Measurements from ENCODE around the gene ST3GAL3.

The ST3GAL3 gene

GRCh38 chr1:43766818-43767525 is 59.6 kb downstream of the ST3GAL3 start:
- intact Hi-C loops (cut with DNase I; ENCODE audit: low total_unique reads), result no loop called here
- Histone ChIP-seq H3K36me3 (no peaks in the 10 kb centered on the region), H3K27ac (no peak overlapping the region), H3K9me3 (no peaks in the 10 kb centered on the region), H3K4me3 (no peak overlapping the region), H3K27me3 (no peaks in the 10 kb centered on the region), H3K4me1 (peaks cover 0 to 10% (median 2%) of the 10 kb centered on the region in 4 donors)
- no peak for DNase-seq
- no peak for TF ChIP-seq CTCF (IDR thresholded peaks at IDR 0.05)

- Histone ChIP-seq H3K9me3 (no peaks in the 10 kb centered on the region), H3K36me3 (no peaks in the 10 kb centered on the region), H3K4me3 (no peak overlapping the region), H3K27ac (no peak overlapping the region), H3K27me3 (no peaks in the 10 kb centered on the region), H3K4me1 (peaks cover 0 to 4% (median under 1%) of the 10 kb centered on the region in 4 donors)
- intact Hi-C loops (cut with DNase I; ENCODE audit: low total_unique reads), result no loop called here
- no peak for TF ChIP-seq CTCF (IDR thresholded peaks at IDR 0.05)
- DNase-seq, result no peak
These were observed 60.8 kb downstream of the ST3GAL3 start for GRCh38 chr1:43768168-43768567.

- no peaks in the 10 kb centered on the region for H3K36me3 ChIP-seq
- H3K27ac ChIP-seq, result no peak overlapping the region
- no peak overlapping the region for H3K4me3 ChIP-seq
- DNase-seq, result no peak
- H3K4me1 ChIP-seq, result no peaks in the 10 kb centered on the region
- no peaks in the 10 kb centered on the region for H3K9me3 ChIP-seq
- no peak for TF ChIP-seq CTCF (IDR thresholded peaks at IDR 0.05)
- no peaks in the 10 kb centered on the region for H3K27me3 ChIP-seq
- intact Hi-C loops (cut with DNase I; ENCODE audit: low total_unique reads), result no loop called here
These were observed 62.1 kb downstream of the ST3GAL3 start for GRCh38 chr1:43769350-43769908.

- Histone ChIP-seq H3K4me1 (no peaks in the 10 kb centered on the region), H3K36me3 (no peaks in the 10 kb centered on the region), H3K27ac (no peak overlapping the region), H3K9me3 (no peaks in the 10 kb centered on the region), H3K27me3 (no peaks in the 10 kb centered on the region), H3K4me3 (no peak overlapping the region)
- DNase-seq, result no peak
- intact Hi-C loops (cut with DNase I; ENCODE audit: low total_unique reads), result no loop called here
- TF ChIP-seq CTCF (IDR thresholded peaks at IDR 0.05), result no peak
These were observed 62.8 kb downstream of the ST3GAL3 start for GRCh38 chr1:43770111-43770510.

- no peaks in the 10 kb centered on the region for H3K27me3 ChIP-seq
- no peak for TF ChIP-seq CTCF (IDR thresholded peaks at IDR 0.05)
- H3K27ac ChIP-seq, result no peak overlapping the region
- H3K4me3 ChIP-seq, result no peak overlapping the region
- H3K4me1 ChIP-seq, result peaks cover 0 to 12% (median 0%) of the 10 kb centered on the region in 4 donors
- DNase-seq, result no peak
- intact Hi-C loops (cut with DNase I; ENCODE audit: low total_unique reads), result no loop called here
- H3K9me3 ChIP-seq, result no peaks in the 10 kb centered on the region
- no peaks in the 10 kb centered on the region for H3K36me3 ChIP-seq
These were observed 65.6 kb downstream of the ST3GAL3 start for GRCh38 chr1:43772978-43773377.

Data from tibial artery (tissue), 4 donors.